Thymus (tissue), 2 donors: ENCODE measurements around the gene THPO. TPM values are rescaled to one million over a fixed set of nuclear protein-coding genes. Genes with fewer than 3 reads are reported as not detected.

Source experiments
- polyA plus RNA-seq: library from polyadenylated mRNA; stranded (reverse); fragments of 200-250 nt; gene quantifications from one replicate; pipeline ENCODE4 v1.2.3, GENCODE V29; 2013
- total RNA-seq: library from RNA; stranded (reverse); fragments of 120-200 nt; gene quantifications from one replicate; pipeline ENCODE4 v1.2.4, GENCODE V29; 2013
- donor health status: healthy.

Gene THPO
- total and polyA plus RNA-seq, 2 donors: 0.21 TPM; not detected in 1

Other genes with a start within 250 kb of the THPO start
- gene EIF2B5, start 242.8 kb downstream of the THPO start, total RNA-seq: 32.2 TPM
- 47.3 TPM for gene EIF2B5, start 242.8 kb downstream of the THPO start, polyA plus RNA-seq
- gene DVL3, start 222.8 kb downstream of the THPO start, total RNA-seq: 12.0 TPM
- gene DVL3, start 222.8 kb downstream of the THPO start, polyA plus RNA-seq: 26.0 TPM
- 138 TPM for gene AP2M1, start 203.4 kb downstream of the THPO start, total RNA-seq
- gene AP2M1, start 203.4 kb downstream of the THPO start, polyA plus RNA-seq: 165 TPM
- 25.0 TPM for gene ABCF3, start 192.0 kb downstream of the THPO start, total RNA-seq
- gene ABCF3, start 192.0 kb downstream of the THPO start, polyA plus RNA-seq: 60.6 TPM
- gene VWA5B2, start 148.6 kb downstream of the THPO start, total RNA-seq: 0.05 TPM
- gene VWA5B2, start 148.6 kb downstream of the THPO start, polyA plus RNA-seq: 0.23 TPM
- gene ALG3, start 129.2 kb downstream of the THPO start, total RNA-seq: 12.6 TPM
- gene ALG3, start 129.2 kb downstream of the THPO start, polyA plus RNA-seq: 16.6 TPM
- 5.0 TPM for gene EEF1AKMT4, start 128.5 kb downstream of the THPO start, total RNA-seq
- 2.9 TPM for gene EEF1AKMT4, start 128.5 kb downstream of the THPO start, polyA plus RNA-seq
- gene CAMK2N2, start 116.7 kb downstream of the THPO start, total RNA-seq: not detected
- gene CAMK2N2, start 116.7 kb downstream of the THPO start, polyA plus RNA-seq: 0.14 TPM
- gene ECE2, start 102.2 kb downstream of the THPO start, total RNA-seq: not detected
- gene ECE2, start 102.2 kb downstream of the THPO start, polyA plus RNA-seq: not detected
- gene PSMD2, start 79.0 kb downstream of the THPO start, total RNA-seq: 136 TPM
- 76.1 TPM for gene PSMD2, start 79.0 kb downstream of the THPO start, polyA plus RNA-seq
- 69.0 TPM for gene EIF4G1, start 63.6 kb downstream of the THPO start, total RNA-seq
- gene EIF4G1, start 63.6 kb downstream of the THPO start, polyA plus RNA-seq: 97.5 TPM
- gene FAM131A, start 40.6 kb downstream of the THPO start, total RNA-seq: 3.4 TPM
- 11.7 TPM for gene FAM131A, start 40.6 kb downstream of the THPO start, polyA plus RNA-seq
- 0.85 TPM for gene CLCN2, start 16.6 kb downstream of the THPO start, total RNA-seq
- 7.0 TPM for gene CLCN2, start 16.6 kb downstream of the THPO start, polyA plus RNA-seq
- 76.0 TPM for gene POLR2H, start 16.5 kb downstream of the THPO start, total RNA-seq
- 117 TPM for gene POLR2H, start 16.5 kb downstream of the THPO start, polyA plus RNA-seq
- gene CHRD, start 1.8 kb upstream of the THPO start, total RNA-seq: 0.24 TPM
- 2.5 TPM for gene CHRD, start 1.8 kb upstream of the THPO start, polyA plus RNA-seq
- gene EPHB3, start 183.6 kb upstream of the THPO start, total RNA-seq: 1.3 TPM
- gene EPHB3, start 183.6 kb upstream of the THPO start, polyA plus RNA-seq: 1.1 TPM